Measurements from ENCODE around the gene LACTB.
"Not testable (repeated sequence)": the region's sequence is repeated elsewhere in the genome, so short reads cannot be mapped to it uniquely, and the experiment has no call there.

The LACTB gene

DNA sequence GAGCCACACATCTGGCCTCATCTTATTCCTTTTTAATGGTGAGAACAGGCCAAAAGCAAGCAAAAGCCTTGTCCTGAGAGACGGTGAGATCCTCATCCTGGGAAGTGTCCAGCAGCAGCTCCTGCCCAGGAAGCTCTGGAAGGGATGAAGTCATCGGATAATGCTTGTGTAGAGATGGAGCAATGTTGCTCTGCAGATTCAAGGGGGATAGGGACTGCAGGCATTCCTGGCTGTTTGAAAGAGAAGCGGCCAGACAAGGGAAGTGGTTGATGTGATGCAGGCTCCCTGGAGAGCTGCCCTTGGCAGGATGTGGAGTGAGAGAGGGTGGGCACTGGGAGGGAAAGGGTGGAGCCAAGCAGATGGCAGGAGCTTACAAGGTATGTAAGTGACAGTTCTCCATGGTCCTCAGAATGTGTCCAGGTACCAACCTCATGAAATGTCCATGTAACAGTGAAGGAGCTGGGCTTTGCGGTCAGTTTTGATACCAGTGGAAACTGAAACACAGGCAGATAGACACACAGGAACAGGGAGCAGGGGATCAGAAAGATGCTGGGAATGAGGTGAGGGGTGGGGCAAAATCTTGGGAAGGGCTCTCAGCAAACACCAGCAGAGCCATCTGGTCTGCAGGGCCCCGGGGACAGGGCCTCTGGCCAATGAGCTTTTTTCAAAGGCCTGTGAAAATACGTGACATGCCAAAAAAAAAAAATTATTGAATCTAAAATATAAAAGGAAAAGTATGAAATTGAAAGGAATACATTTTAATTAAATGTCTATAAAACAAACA is 32.2 kb upstream of the LACTB start:
- no peak for DNase-seq

DNA sequence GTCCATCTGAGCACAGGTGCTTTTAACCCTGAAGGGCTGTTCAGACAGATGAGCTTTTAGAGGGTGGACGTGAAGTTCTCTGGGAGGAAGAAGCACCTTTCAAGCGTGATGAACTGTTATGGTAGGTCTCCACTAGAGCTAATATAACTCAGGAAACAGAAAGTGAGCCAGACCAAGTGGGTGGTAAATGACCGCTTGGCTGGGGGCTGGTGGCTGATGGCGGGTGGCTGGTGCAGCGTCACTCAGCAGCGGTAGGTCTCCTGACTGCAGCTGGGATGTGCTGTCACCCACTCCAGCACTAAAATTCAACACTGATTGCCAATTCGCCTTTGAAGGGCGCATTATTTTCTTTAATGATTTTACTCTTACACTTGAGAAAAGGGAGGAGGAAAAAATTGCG is 31.2 kb upstream of the LACTB start:
- DNase-seq: no peak

DNA sequence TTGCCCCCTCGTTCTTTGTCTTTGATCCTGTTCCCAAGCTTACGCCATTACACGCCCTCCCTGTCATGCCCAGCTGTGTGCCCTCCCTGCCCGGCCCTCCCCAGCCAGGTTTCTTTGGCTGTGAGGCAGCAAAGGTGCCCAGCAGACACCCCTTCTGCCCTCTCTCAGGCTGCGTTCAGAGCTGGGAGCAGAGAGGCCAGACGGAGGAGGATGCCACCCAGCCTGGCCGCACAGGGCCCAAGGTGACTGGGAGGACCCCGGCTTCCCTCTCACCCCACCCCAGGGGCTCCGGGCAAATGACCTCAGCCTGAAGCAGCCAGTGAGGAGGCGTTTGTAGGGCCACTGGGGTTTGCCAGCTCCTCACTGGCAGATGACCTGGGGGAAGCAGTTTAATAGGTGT is 30.8 kb upstream of the LACTB start:
- no peak for DNase-seq

DNA sequence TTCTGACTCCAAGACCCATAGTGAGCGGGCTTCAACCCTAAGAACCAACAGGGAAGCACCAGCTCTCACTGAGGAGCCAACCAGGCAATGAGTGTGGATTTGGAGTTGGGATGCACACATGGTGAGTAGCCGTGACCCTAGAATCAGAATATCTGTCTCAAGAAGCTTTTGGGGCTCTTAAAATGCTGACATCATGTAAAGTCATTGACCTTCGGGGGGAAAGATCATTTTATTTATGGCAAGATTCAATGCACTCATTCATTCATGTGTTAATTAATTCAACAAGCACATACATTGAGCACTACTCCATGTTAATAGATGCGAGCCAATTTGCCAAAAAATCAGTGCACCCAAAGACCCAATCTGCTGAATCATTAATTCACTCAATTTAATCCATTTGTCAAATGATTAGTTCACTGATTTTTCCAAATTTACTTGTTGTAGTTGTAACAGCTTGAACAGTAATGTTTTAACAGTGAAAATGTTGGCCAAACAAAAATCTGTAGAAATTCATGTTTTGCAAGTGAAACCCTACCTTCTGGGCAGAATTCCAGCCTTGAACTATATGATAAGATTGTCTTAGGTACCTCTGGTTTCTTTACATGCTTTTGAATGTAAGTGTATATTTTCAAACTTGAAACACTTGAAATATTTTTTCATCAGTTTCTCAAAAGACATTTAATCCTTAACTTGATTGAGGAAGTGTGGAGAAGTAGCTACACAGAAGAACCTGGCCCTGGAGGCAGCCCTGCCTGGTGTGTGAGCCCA is 29.8 kb upstream of the LACTB start:
- DNase-seq: no peak

DNA sequence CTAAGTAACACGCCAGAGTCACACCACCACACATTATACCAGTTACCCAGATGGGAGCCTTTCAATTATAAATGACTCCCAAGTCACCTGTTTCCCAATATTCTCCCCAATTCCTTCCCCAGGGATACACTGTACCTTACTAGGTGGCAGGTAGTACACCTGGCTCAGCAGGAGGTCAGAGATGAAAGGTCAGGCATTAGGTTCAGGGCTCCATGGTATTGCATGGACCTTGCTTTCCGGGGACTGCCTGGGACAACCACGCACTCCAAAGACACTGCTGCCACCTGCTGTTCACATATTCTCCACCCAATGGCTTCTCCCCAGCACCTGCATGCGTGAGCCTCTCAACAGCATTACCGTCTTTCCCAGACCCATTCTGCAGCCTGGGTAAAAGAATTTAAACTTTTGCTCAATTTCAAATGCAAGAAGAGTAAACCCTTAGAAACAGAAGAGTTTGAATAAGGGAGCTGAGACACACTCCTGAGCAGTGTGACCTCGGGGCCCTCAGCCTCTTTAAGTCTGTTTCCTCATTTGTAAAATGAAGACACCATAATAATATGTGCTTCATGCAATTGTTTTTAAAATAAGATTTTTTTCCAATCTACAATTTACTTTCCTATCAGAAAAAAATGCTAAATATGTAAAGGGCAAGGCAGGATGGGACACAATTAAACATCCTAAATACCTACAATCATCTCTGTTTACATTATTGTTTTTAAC is 28.0 kb upstream of the LACTB start:
- DNase-seq: peak in 56 of 58 donors; percentile 4 to 83 (median 58)

DNA sequence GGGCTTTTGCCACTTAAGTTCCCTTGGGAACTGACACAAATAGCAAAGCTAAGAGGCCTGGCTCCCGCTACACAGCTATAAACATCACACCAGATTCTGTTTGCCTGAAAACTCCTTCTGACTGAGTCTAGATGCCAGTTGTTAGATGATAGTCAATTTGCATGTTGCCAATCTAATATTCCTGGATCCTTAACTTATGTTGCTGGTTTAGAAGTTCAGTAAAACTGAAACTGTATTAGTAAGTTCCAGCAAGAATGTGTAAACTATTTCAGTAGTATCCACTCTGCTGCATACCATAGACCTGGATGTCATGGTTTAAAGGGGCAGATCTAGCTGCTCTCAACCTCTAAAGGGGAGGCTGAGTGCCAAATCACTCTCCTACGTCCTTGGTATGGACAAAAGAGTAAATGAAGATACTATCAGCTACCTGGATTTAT is 27.1 kb upstream of the LACTB start:
- DNase-seq: no peak

DNA sequence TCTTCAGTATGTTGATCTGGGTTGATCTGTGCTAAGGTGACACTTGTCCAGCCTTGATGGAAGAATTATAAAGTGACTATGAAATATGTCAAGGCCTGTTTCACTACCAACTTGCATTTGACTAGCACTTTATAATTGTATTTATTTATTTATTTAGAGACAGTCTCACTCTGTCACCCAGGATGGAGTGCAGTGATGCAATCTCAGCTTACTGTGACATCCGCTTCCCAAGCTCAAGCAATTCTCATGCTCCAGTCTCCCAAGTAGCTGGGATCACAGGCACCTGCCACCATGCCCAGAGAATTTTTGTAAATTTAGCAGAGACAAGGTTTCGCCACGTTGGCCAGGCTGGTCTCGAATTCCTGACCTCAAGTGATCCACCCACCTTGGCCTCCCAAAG is 25.5 kb upstream of the LACTB start:
- DNase-seq: no peak

DNA sequence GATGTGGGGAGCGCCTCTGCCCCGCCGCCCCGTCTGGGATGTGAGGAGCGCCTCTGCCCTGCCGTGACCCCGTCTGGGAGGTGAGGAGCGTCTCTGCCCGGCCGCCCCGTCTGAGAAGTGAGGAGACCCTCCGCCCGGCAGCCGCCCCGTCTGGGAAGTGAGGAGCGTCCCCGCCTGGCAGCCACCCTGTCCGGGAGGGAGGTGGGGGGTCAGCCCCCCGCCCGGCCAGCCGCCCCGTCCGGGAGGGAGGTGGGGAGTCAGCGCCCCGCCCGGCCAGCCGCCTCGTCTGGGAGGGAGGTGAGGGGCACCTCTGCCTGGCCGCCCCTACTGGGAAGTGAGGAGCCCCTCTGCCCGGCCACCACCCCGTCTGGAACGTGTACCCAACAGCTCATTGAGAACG is 22.8 kb upstream of the LACTB start:
- DNase-seq: not testable (repeated sequence)

DNA sequence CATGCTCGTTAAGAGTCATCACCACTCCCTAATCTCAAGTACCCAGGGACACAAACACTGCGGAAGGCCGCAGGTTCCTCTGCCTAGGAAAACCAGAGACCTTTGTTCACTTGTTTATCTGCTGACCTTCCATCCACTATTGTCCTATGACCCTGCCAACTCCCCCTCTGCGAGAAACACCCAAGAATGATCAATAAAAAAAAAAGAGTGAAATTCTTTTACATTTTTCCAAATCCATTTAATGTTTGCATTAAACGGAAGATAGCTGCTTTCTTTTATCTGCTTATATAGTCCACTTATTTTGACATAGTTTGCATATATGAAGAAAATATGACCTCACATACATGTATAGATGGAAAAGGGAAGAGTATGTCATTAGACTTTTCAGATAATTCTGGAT is 22.1 kb upstream of the LACTB start:
- not testable (repeated sequence) for DNase-seq

DNA sequence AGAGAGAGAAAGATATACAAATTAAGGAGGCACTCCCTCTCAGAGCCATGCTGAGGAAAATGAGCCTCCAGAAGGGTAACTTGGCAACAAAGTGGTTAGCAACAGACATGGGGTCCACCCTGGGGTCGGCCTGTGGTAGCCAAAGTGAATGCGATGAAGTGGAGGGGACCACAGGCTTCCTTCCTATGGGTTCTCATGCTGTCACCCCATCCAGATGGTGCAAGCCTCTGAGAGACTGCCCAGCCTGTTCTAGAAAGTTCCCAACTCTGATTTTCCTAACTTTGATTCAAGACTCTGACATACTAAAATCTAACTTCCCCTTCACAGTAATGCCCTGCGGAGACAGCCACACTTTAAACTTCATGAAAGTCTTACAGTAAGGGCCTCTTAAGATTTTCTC is 18.2 kb upstream of the LACTB start:
- DNase-seq: no peak

DNA sequence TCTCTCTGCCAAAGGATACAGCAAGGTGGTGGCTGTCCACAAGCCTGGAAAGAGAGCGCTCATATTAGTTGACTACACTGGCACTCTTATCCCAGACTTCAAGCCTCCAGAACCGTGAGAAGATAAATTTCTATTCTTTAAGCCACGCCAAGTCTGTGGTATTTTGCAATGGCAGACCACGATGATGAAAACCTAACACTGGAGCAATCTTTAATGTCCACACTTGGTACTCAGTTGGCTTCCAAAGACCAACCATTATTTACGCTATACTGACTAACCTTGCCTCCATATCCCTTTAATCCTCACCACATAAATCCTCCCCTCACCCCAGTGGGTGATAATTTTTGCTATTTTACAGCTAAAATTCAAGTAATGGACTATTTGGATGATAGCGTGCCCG is 16.9 kb upstream of the LACTB start:
- no peak for DNase-seq

DNA sequence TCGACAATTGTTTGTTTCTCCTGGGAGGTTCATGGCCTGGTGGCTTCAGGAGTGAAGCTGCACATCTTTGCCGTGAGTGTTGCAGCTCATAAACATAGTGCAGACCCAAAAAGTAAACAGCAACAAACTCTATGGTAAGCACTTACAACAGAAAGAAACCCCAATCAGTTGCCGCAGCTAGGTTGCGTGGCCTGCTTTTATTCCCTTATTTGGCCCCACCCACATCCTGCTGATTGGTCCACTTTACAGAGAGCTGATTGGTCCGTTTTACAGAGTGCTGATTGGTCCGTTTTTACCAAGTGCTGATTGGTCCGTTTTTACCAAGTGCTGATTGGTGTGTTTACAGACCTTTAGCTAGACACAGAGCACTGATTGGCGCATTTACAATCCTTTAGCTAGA is 16.3 kb upstream of the LACTB start:
- DNase-seq: not testable (repeated sequence)

DNA sequence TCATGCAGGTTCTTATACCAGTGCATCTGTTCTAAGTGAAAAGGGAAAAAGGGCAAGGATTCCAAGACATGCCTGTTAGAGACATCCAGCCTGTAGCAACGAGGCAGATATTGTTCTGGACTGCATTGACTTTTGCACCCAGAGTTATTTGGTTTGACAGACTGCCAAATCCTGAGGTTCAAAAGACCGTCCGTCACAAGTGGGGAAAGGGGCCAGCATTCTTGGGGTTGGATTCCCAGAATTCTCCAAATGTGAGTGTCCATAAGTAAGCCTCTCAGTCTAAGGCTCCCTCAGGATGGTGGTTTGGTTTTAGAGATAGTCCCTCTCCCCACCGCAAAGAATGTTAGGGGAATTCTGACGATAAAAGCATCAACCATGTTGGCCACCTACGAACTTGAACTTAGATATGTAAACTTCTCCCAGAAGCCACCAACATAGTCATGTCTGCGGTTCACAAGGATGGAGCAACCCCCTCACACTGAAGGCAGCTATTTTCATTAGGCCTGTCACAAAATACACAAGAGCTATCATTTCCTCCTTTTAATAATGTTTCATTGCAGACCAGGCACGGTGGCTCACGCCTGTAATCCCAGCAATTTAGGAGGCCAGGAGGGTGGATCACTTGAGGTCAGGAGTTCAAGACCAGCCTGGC is 13.6 kb upstream of the LACTB start:
- no peak for DNase-seq

DNA sequence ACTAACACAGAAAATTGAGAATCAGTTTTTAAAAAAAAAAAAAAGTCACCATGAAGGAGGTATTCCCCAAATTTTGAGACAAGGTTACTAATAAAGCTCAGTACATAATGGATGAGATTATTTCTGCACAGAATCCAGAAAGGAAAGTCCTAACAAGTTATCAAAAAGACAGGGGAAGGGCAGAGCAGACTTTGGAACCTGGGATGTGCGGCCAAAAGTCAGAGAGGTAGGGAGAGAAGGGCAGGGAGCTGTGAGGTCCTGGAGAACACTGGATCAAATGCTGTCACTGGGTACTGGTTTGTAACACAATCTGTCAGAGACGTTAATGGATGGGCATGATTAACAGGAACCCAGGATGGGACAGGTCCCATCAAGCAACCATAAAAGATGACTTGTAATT is 12.2 kb upstream of the LACTB start:
- no peak for DNase-seq

DNA sequence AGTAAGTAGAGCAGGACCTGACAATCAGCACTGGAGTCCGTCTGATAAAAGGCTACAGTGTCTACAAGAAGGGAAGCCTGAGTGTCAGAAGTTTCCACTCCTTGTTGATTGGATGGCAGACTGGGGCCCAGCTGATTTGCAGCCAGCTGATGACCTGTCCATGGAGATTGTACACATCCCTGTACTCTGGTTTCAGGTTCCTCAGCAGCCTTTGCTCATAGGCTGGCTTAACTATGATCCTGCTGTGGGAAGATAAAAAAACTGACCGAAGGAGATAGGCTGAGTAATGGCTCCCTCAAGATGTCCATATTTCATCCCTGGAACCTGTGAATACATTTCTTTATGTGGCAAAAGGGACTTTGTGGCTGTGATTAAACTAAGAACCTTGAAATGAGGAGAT is 11.7 kb upstream of the LACTB start:
- no peak for DNase-seq

DNA sequence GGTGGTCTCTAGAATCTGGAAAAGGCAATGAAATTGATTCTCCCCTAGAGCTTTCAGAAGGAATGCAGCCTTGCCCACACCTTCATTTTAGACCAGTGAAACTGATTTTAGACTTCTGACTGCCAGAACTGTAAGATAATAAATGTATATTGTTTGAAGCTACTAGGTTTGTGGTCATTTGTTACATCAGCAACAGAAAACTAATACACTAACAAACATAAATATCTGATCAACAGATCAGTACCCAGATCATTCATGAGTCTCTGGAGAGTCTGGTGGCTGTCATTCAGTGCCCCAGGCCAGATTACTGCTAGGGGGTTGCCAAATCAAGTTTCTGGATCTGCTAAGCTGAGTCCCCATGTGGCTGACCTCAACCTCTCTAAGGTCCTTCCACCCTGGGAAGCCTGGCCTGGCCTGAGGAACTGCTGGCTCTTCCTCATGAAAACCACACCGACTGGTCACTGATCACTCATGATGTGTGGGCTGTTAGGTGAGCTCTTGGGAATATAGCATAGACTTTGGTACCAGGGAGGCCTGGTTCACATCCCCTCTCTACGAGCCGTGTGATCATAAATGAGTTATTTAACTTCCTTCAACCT is 11.1 kb upstream of the LACTB start:
- DNase-seq: no peak

DNA sequence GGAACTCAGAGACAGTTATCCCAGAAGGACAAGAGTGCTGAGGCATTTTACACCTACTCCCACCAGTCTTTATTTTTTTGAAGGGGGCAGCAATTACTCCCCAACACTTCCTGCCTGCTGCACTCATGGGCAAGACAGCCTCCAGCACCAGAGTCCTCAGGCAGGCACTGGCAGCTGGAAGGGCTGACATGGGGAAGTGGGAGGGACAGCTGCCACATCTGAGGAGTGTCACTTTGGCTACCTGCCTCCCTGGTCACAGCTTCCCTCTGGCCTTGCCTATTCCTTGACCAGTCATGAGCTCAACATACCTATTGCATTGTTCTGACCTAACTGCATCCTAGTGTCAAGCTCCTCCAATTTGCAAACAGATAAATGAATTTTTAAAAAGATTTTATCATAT is 10.2 kb upstream of the LACTB start:
- DNase-seq: no peak

DNA sequence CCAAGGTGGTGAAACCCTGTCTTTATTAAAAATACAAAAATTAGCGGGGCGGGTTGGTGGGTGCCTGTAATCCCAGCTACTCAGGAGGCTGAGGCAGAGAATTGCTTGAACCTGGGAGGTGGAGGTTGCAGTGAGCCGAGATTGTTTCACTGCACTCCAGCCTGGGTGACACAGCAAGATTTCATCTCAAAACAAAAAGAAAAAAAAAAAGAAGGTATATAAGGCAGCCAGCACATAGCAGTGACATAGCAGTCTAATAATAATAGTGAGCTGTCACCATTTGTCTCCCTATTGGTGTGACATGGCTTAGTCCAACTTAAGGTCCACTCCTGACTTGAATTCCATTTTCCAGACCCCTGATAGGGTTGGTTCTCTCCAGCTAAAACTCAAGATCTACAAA is 8.8 kb upstream of the LACTB start:
- DNase-seq: no peak

DNA sequence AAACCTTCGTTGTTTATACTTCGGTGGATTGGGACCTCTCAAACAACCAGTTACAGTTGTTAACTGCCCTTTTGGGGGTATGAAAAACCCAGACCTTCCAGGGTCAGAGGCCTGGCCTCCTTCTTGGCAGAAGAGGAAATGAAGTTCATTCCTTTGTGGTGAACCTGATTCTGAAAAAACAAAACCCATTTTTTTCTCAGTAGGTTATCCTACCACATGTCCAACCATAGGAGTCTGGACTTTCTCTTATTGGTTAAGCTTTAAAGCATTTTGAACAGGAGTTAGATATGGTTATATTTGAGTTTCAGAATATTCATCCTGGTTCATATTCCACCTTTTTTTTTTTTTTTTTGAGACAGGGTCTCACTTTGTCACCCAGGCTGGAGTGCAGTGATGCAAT is 7.2 kb upstream of the LACTB start:
- DNase-seq: no peak

DNA sequence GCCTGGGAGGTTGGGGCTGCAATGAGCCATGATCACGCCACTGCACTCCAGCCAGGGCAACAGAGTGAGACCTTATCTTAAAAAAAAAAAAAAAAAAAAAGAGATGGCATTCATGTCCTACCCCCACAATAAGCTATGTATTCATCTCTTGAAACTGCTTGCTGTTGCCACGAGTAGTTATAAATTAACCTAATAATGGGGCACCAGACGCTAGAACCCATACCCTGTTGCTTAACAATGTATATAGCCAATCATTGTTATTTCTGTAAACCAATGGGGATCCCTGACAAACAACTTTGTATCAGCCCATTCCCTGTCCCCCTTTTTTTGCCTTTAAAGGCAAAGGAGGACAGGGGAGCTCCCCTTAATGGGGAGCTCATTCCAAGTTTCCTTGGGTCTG is 2.8 kb upstream of the LACTB start:
- DNase-seq: no peak

All from anterior cingulate cortex (tissue), 58 donors.